HEK293T (cell line): ENCODE measurements around the gene RNF144A.

Experiments used
- CTCF ChIA-PET: fragments of 350-600 bp; formaldehyde crosslinking; extraction: SDS; loops from one replicate; lab custom pipeline; 2021; ENCODE audit warnings: antibody characterized with exemption, inconsistent platforms; lab: Yijun Ruan, JAX
- POLR2A ChIA-PET: fragments of 350-600 bp; formaldehyde crosslinking; extraction: SDS; loops from one replicate; lab custom pipeline; 2020; ENCODE audit warnings: antibody characterized with exemption, inconsistent platforms; lab: Yijun Ruan, JAX
- DNase-seq: peaks from one replicate; pipeline ENCODE4 v3.0.0; 2012; ENCODE audit warnings: mixed read lengths; ENCODE audit errors: extremely low spot score
- ARNT ChIP-seq: fragments of 450-650 bp; IDR thresholded peaks from 2 replicates; pipeline ENCODE4 v1.6.1; 2017; ENCODE audit warnings: mild to moderate bottlenecking
- BHLHE40 ChIP-seq: fragments of 450-650 bp; IDR thresholded peaks from 2 replicates; pipeline ENCODE4 v1.6.1; 2016; ENCODE audit warnings: mild to moderate bottlenecking, moderate library complexity, borderline replicate concordance
- CTBP1 ChIP-seq: fragments of 450-650 bp; IDR thresholded peaks from 2 replicates; pipeline ENCODE4 v1.6.1; 2016; ENCODE audit warnings: borderline replicate concordance
- ELF4 ChIP-seq: fragments of 450-650 bp; IDR thresholded peaks from 2 replicates; pipeline ENCODE4 v1.6.1; 2017; ENCODE audit warnings: antibody characterized with exemption
- FOXA1 ChIP-seq: fragments of 450-650 bp; IDR thresholded peaks from 2 replicates; pipeline ENCODE4 v1.6.1; 2016; ENCODE audit warnings: mild to moderate bottlenecking
- FOXK2 ChIP-seq: fragments of 450-650 bp; IDR thresholded peaks from 2 replicates; pipeline ENCODE4 v1.6.1; 2016; ENCODE audit warnings: mild to moderate bottlenecking
- FOXM1 ChIP-seq: fragments of 450-650 bp; IDR thresholded peaks from 2 replicates; pipeline ENCODE4 v1.6.1; 2017; ENCODE audit warnings: mild to moderate bottlenecking, borderline replicate concordance
- HDGF ChIP-seq: fragments of 450-650 bp; IDR thresholded peaks from 2 replicates; pipeline ENCODE4 v1.6.1; 2017; ENCODE audit warnings: antibody characterized with exemption, borderline replicate concordance
- L3MBTL2 ChIP-seq: fragments of 450-650 bp; conservative IDR thresholded peaks from 2 replicates; pipeline ENCODE4 v1.6.1; 2016; ENCODE audit warnings: mild to moderate bottlenecking
- LEF1 ChIP-seq: fragments of 450-650 bp; IDR thresholded peaks from 2 replicates; pipeline ENCODE4 v1.6.1; 2017; ENCODE audit warnings: mild to moderate bottlenecking, borderline replicate concordance
- NFRKB ChIP-seq: fragments of 450-650 bp; IDR thresholded peaks from 2 replicates; pipeline ENCODE4 v1.6.1; 2016; ENCODE audit warnings: mild to moderate bottlenecking, moderate library complexity
- SP1 ChIP-seq: fragments of 450-650 bp; IDR thresholded peaks from 2 replicates; pipeline ENCODE4 v1.6.1; 2017
- SUZ12 ChIP-seq: fragments of 450-650 bp; IDR thresholded peaks from 2 replicates; pipeline ENCODE4 v1.6.1; 2016; ENCODE audit warnings: mild to moderate bottlenecking
- TARDBP ChIP-seq: fragments of 450-650 bp; IDR thresholded peaks from 2 replicates; pipeline ENCODE4 v1.6.1; 2016
- ZNF384 ChIP-seq: fragments of 450-650 bp; IDR thresholded peaks from 2 replicates; pipeline ENCODE4 v1.6.1; 2016
- TF ChIP-seq, protein P1 (sequence below): fragments of 450-650 bp; IDR thresholded peaks from 2 replicates; pipeline ENCODE4 v1.6.1; 2016

The RNF144A gene

DNA sequence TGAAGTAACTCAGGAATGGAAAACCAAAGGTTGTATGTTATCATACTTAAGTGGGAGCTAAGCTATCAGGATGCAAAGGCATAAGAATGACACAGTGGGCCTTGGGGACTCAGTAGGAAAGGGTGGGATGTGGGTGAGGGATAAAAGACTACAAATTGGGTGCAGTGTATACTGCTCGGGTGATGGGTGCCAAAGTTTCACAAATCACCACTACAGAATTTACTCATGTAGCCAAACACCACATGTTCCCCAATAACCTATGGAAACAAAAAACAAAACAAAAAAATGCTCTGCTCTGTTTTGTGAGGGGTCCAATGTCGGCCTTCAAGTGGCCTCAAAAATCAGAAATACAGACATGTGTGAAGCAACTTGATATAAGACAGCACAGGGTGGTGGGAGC, 8.9 kb upstream of the RNF144A start:
- CTCF ChIA-PET: no interaction called here
- DNase-seq: no peak
- POLR2A ChIA-PET: no interaction called here
- no peak for TF ChIP-seq SUZ12
- no peak for TF ChIP-seq TARDBP
- TF ChIP-seq L3MBTL2: no peak
- TF ChIP-seq SP1: no peak
- no peak for TF ChIP-seq HDGF
- no peak for TF ChIP-seq FOXA1
- TF ChIP-seq, protein P1, sequence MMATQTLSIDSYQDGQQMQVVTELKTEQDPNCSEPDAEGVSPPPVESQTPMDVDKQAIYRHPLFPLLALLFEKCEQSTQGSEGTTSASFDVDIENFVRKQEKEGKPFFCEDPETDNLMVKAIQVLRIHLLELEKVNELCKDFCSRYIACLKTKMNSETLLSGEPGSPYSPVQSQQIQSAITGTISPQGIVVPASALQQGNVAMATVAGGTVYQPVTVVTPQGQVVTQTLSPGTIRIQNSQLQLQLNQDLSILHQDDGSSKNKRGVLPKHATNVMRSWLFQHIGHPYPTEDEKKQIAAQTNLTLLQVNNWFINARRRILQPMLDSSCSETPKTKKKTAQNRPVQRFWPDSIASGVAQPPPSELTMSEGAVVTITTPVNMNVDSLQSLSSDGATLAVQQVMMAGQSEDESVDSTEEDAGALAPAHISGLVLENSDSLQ: no peak
- TF ChIP-seq NFRKB: no peak
- TF ChIP-seq ARNT: no peak

DNA sequence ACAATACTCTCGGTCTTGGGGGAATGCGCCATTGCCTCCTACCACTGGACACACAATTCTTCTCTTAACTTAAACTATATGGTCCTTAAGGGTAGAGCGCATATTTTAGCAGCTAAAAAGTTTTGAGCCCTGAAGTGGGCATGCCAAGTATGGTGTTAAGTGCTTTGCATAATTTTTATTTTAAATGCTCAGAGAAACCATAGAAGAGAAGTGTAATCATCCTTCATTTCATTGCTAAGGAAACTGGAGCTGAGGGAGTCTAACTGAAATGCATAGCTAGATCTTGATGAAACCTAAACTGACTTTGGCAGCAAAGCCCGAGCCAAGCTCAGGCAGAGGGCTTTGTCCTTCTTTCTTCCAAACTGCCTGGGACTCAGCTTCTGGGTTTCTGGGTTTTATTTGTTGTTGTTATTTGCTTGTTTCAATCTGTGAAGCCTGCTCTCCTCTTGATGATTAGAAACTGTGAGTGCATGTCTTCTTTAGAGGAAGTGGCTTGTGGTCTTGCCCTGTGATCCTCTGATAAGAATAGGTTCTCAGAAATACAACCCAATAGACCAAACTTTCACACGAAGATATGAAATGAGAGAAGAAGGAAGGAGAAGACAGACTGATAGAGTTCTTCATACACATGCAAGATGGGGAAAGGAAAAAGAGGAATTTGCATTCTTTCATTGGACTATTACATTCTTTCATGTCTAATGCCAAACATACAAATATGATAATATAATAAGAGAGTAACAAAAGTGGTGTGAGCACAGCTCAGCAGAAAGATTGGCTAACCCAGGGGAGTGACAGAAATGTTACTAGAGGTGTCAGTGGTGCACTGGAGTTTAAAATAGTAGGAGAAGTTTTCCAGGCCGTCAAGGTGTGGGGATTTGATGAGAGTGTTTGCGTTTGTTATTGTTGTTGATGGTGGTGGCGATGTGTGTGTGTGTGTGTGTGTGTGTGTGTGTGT, 7.5 kb upstream of the RNF144A start:
- no peak for DNase-seq
- ChIA-PET CTCF (interaction anchor here (0.5 kb wide), 1 partner anchor 11 kb away, joined by 3 read pairs; no protein-coding TSS in a partner anchor), POLR2A (no interaction called here)
- TF ChIP-seq FOXA1 (no peak), ARNT (no peak), SP1 (no peak), LEF1 (no peak), NFRKB (no peak), FOXK2 (no peak), BHLHE40 (no peak), SUZ12 (no peak), L3MBTL2 (no peak), FOXM1 (no peak), ZNF384 (no peak), TARDBP (no peak), HDGF (no peak), CTBP1 (no peak), ELF4 (no peak)
- TF ChIP-seq, protein P1: no peak

DNA sequence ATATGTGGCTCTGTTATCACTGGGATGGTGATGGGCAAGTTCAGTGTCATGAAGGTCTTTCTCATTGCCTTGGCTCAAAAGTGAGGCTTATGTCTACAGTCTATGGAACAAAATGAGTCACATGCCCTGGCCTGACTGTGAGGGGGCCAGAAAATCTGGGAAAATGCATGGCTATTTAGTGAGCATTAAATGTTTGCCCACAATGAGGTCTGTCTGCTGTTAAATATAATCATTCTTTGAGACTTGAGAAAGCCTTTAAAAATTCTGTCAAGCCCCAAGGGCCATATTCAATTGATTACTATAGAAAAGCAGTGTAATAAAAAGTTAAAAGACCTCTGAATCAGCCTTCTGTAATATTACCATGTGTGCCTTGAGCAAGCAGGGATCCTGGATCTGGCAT, 5.5 kb upstream of the RNF144A start:
- CTCF ChIA-PET: interaction anchor here (0.6 kb wide), 1 partner anchor 103 kb away, joined by 3 read pairs; no protein-coding TSS in a partner anchor
- POLR2A ChIA-PET: no interaction called here
- TF ChIP-seq TARDBP (no peak), ARNT (no peak), LEF1 (no peak), FOXA1 (no peak)
- no peak for DNase-seq

- ChIA-PET POLR2A (no interaction called here), CTCF (no interaction called here)
- no peak for DNase-seq
- TF ChIP-seq CTBP1 (no peak), FOXM1 (no peak), TARDBP (no peak), ARNT (no peak), LEF1 (no peak)
Measured at GRCh38 chr2:6913415-6914157, 3.6 kb upstream of the RNF144A start.

- ChIA-PET POLR2A (no interaction called here), CTCF (interaction anchor here (0.8 kb wide), 1 partner anchor 50 kb away, joined by 3 read pairs; the partner anchor contains the start of gene CMPK2)
- TF ChIP-seq L3MBTL2 (no peak), BHLHE40 (no peak), FOXK2 (no peak), ARNT (no peak), ELF4 (no peak), CTBP1 (no peak)
- no peak for DNase-seq
Measured at GRCh38 chr2:6914828-6915227, 2.4 kb upstream of the RNF144A start.

DNA sequence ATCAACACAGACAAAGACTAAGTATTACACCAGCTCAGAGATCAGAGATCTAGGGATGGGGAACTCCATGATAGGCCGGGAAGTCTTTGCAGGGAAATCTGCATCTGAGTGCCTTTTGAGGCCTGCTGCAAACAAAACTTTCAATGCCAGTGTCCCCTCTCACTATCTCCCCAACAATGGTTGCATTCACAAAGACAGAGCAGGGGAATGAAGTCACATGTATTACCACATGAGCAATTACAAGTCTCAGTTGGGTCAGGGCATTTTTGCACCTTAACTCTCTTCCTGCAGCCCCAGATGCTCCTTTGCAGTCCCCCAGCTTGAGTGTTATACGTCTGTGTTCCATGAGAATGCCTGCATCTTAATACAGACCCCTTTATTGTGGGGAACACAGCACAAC, 1.8 kb upstream of the RNF144A start:
- CTCF ChIA-PET: no interaction called here
- DNase-seq: no peak
- POLR2A ChIA-PET: no interaction called here
- TF ChIP-seq ARNT (no peak), NFRKB (no peak), BHLHE40 (no peak), HDGF (no peak), SP1 (no peak), L3MBTL2 (no peak), SUZ12 (no peak), FOXA1 (no peak)
- TF ChIP-seq, protein P1: no peak
